SK-N-SH treated with all-trans-retinoic acid at 6 μM for 48 hours (cell line): ENCODE data around the gene PDE1C.

ENCODE experiments used
- ATAC-seq: fragments of 200-7000 bp; cut with Tn5 transposase; 3 replicates; pipeline ENCODE4 v1.9.1; 2020; ENCODE audit warnings: mild to moderate bottlenecking, moderate library complexity
- ARNTL ChIP-seq: fragments of 450-650 bp; formaldehyde crosslinking; IDR thresholded peaks from 2 replicates; pipeline ENCODE4 v1.5.0; 2020; ENCODE audit warnings: low read depth, mild to moderate bottlenecking, moderate library complexity, borderline replicate concordance
- BACH2 ChIP-seq: fragments of 250-450 bp; sonication (Bioruptor Pico); IDR thresholded peaks from 2 replicates; pipeline ENCODE4 v1.9.0; 2021; ENCODE audit warnings: mild to moderate bottlenecking, borderline replicate concordance
- CREB5 ChIP-seq: fragments of 250-450 bp; sonication (Bioruptor Pico); IDR thresholded peaks from 2 replicates; pipeline ENCODE4 v1.5.1; 2020; ENCODE audit warnings: low read depth, mild to moderate bottlenecking, moderate library complexity
- CSDC2 ChIP-seq: fragments of 250-450 bp; sonication (Bioruptor Pico); IDR thresholded peaks from 2 replicates; pipeline ENCODE4 v1.5.0; 2020; ENCODE audit warnings: mild to moderate bottlenecking, moderate library complexity
- CSRNP3 ChIP-seq: fragments of 250-450 bp; sonication (Bioruptor Pico); IDR thresholded peaks from 2 replicates; pipeline ENCODE4 v1.5.1; 2021; ENCODE audit warnings: mild to moderate bottlenecking, moderate library complexity
- ESRRG ChIP-seq: fragments of 250-450 bp; sonication (Bioruptor Pico); IDR thresholded peaks from 2 replicates; pipeline ENCODE4 v1.6.1; 2021; ENCODE audit warnings: mild to moderate bottlenecking
- GLIS3 ChIP-seq: fragments of 250-450 bp; sonication (Bioruptor Pico); IDR thresholded peaks from 2 replicates; pipeline ENCODE4 v1.5.0; 2020; ENCODE audit warnings: mild to moderate bottlenecking, moderate library complexity
- ISL1 ChIP-seq: fragments of 250-450 bp; sonication (Bioruptor Pico); IDR thresholded peaks from 2 replicates; pipeline ENCODE4 v2.1.2; 2022; ENCODE audit warnings: mild to moderate bottlenecking, moderate library complexity
- OSR1 ChIP-seq: fragments of 250-450 bp; sonication (Bioruptor Pico); IDR thresholded peaks from 2 replicates; pipeline ENCODE4 v1.8.0; 2022; ENCODE audit warnings: moderate library complexity, mild to moderate bottlenecking, inconsistent platforms
- PATZ1 ChIP-seq: fragments of 250-450 bp; sonication (Bioruptor Pico); IDR thresholded peaks from 2 replicates; pipeline ENCODE4 v1.8.0; 2020; ENCODE audit warnings: mild to moderate bottlenecking, moderate library complexity, borderline replicate concordance
- POU6F1 ChIP-seq: fragments of 250-450 bp; sonication (Bioruptor Pico); IDR thresholded peaks from 2 replicates; pipeline ENCODE4 v1.8.0; 2021; ENCODE audit warnings: low read depth, mild to moderate bottlenecking, moderate library complexity, borderline replicate concordance
- PPARA ChIP-seq: fragments of 250-450 bp; sonication (Bioruptor Pico); IDR thresholded peaks from 2 replicates; pipeline ENCODE4 v1.5.0; 2020; ENCODE audit warnings: mild to moderate bottlenecking, borderline replicate concordance
- RARB ChIP-seq: fragments of 250-450 bp; sonication (Bioruptor Pico); IDR thresholded peaks from 2 replicates; pipeline ENCODE4 v1.8.0; 2021; ENCODE audit warnings: mild to moderate bottlenecking, moderate library complexity
- SNAI2 ChIP-seq: fragments of 250-450 bp; sonication (Bioruptor Pico); IDR thresholded peaks from 2 replicates; pipeline ENCODE4 v1.5.0; 2020; ENCODE audit warnings: mild to moderate bottlenecking, moderate library complexity
- TOX ChIP-seq: fragments of 250-450 bp; sonication (Bioruptor Pico); IDR thresholded peaks from 2 replicates; pipeline ENCODE4 v1.8.0; 2021; ENCODE audit warnings: mild to moderate bottlenecking, moderate library complexity, borderline replicate concordance
- TSHZ2 ChIP-seq: fragments of 250-450 bp; sonication (Bioruptor Pico); IDR thresholded peaks from 2 replicates; pipeline ENCODE4 v1.5.0; 2020; ENCODE audit warnings: mild to moderate bottlenecking, moderate library complexity
- ZC3H10 ChIP-seq: fragments of 250-450 bp; sonication (Bioruptor Pico); IDR thresholded peaks from 2 replicates; pipeline ENCODE4 v1.5.1; 2021; ENCODE audit warnings: mild to moderate bottlenecking, moderate library complexity
- ZFP3 ChIP-seq: fragments of 250-450 bp; sonication (Bioruptor Pico); IDR thresholded peaks from 2 replicates; pipeline ENCODE4 v1.5.0; 2020; ENCODE audit warnings: mild to moderate bottlenecking, moderate library complexity
- ZFP30 ChIP-seq: fragments of 450-650 bp; formaldehyde crosslinking; IDR thresholded peaks from 2 replicates; pipeline ENCODE4 v1.5.0; 2022; ENCODE audit warnings: mild to moderate bottlenecking, moderate library complexity
- ZNF565 ChIP-seq: fragments of 450-650 bp; formaldehyde crosslinking; conservative IDR thresholded peaks from 2 replicates; pipeline ENCODE4 v1.5.0; 2020; ENCODE audit warnings: low read depth, mild to moderate bottlenecking, moderate library complexity
- ZNF8 ChIP-seq: fragments of 450-650 bp; formaldehyde crosslinking; IDR thresholded peaks from 2 replicates; pipeline ENCODE4 v1.5.0; 2020; ENCODE audit warnings: mild to moderate bottlenecking, moderate library complexity

PDE1C gene

GRCh38 chr7:31883761-31884164, 186.4 kb downstream of the PDE1C start:
- no peak for ATAC-seq
- TF ChIP-seq CSDC2 (CRISPR knock-in tag) (no peak), RARB (CRISPR knock-in tag) (no peak), CSRNP3 (CRISPR knock-in tag) (no peak), ZFP3 (no peak), ZNF565 (CRISPR knock-in tag) (no peak), POU6F1 (CRISPR knock-in tag) (no peak), BACH2 (CRISPR knock-in tag) (no peak), PPARA (CRISPR knock-in tag) (no peak), ZC3H10 (CRISPR knock-in tag) (no peak), ARNTL (CRISPR knock-in tag) (no peak), TOX (CRISPR knock-in tag) (no peak), GLIS3 (CRISPR knock-in tag) (no peak), OSR1 (CRISPR knock-in tag) (no peak), SNAI2 (CRISPR knock-in tag) (no peak), ISL1 (CRISPR knock-in tag) (no peak)

GRCh38 chr7:31882187-31882586, 188.0 kb downstream of the PDE1C start:
- TF ChIP-seq ZC3H10 (CRISPR knock-in tag) (no peak), CSRNP3 (CRISPR knock-in tag) (no peak), ZFP3 (no peak), CREB5 (CRISPR knock-in tag) (no peak), ESRRG (CRISPR knock-in tag) (no peak), ZNF565 (CRISPR knock-in tag) (no peak), ZFP30 (CRISPR knock-in tag) (no peak), OSR1 (CRISPR knock-in tag) (no peak), ZNF8 (CRISPR knock-in tag) (no peak), PPARA (CRISPR knock-in tag) (no peak), TOX (CRISPR knock-in tag) (no peak), POU6F1 (CRISPR knock-in tag) (no peak), PATZ1 (no peak), SNAI2 (CRISPR knock-in tag) (no peak), GLIS3 (CRISPR knock-in tag) (no peak), CSDC2 (CRISPR knock-in tag) (no peak), RARB (CRISPR knock-in tag) (no peak), BACH2 (CRISPR knock-in tag) (no peak)
- ATAC-seq, result peak; percentile 46; the same call in 2 of the 3 replicates

GRCh38 chr7:31878875-31879274, 191.3 kb downstream of the PDE1C start:
- ATAC-seq, result no peak
- no peak for TF ChIP-seq POU6F1 (CRISPR knock-in tag)
- no peak for TF ChIP-seq TSHZ2 (CRISPR knock-in tag)
- TF ChIP-seq SNAI2 (CRISPR knock-in tag), result no peak
- no peak for TF ChIP-seq OSR1 (CRISPR knock-in tag)
- TF ChIP-seq CSRNP3 (CRISPR knock-in tag), result no peak
- TF ChIP-seq ZC3H10 (CRISPR knock-in tag), result no peak
